Hepatocyte (in vitro differentiated cells): Measurements from ENCODE around the gene RNF34.

Experiments used
- CTCF ChIP-seq: fragments of 200-600 bp; sonication (generic); IDR thresholded peaks from 2 replicates; pipeline ENCODE4 v1.5.1; 2016; ENCODE audit warnings: antibody characterized with exemption, mild to moderate bottlenecking; ENCODE audit not compliant: poor library complexity
- EZH2 ChIP-seq: fragments of 200-600 bp; sonication (generic); IDR thresholded peaks from 2 replicates; pipeline ENCODE4 v1.6.1; 2016; ENCODE audit warnings: antibody characterized with exemption, mild to moderate bottlenecking, borderline replicate concordance
- EZH2phosphoT487 ChIP-seq: fragments of 200-600 bp; sonication (generic); IDR thresholded peaks from one replicate; pipeline ENCODE4 v1.6.1; 2018; ENCODE audit warnings: antibody characterized with exemption, mild to moderate bottlenecking, low read depth, moderate library complexity; ENCODE audit not compliant: unreplicated experiment, severe bottlenecking

- TF ChIP-seq CTCF (no peak), EZH2 (no peak), EZH2phosphoT487 (no peak)
Measured at GRCh38 chr12:121442028-121442948, 42.4 kb downstream of the RNF34 start.
